HT1080 (cell line): ENCODE data around the gene JDP2. TPM values are rescaled to one million over a fixed set of nuclear protein-coding genes. Genes with fewer than 3 reads are reported as not detected.

Experiments used
- DNase-seq: peaks from one replicate; pipeline ENCODE4 v3.0.0-alpha.2; 2015; ENCODE audit warnings: low read depth
- total RNA-seq: library from RNA; depleted of rRNA; stranded (reverse); fragments of >200 nt; shearing (Covaris generic); gene quantifications from 2 replicates; pipeline ENCODE4 v1.2.3, GENCODE V29; 2014

The JDP2 gene
- total RNA-seq, 1 experiment from 2014 or later: 29.3 TPM

GRCh38 chr14:75409316-75410205 lies 18.3 kb upstream of the JDP2 start:
- DNase-seq: no peak

GRCh38 chr14:75411214-75411540 lies 16.6 kb upstream of the JDP2 start:
- DNase-seq: no peak

GRCh38 chr14:75413013-75413412 lies 14.8 kb upstream of the JDP2 start:
- no peak for DNase-seq

GRCh38 chr14:75417674-75418073 lies 10.1 kb upstream of the JDP2 start:
- no peak for DNase-seq

- DNase-seq: no peak
These were observed 8.7 kb upstream of the JDP2 start for GRCh38 chr14:75418850-75419768.

GRCh38 chr14:75422169-75422568 lies 5.7 kb upstream of the JDP2 start:
- DNase-seq: peak; percentile 86

GRCh38 chr14:75424496-75424895 lies 3.3 kb upstream of the JDP2 start:
- DNase-seq: no peak

- DNase-seq: no peak
These were observed 2.4 kb upstream of the JDP2 start for GRCh38 chr14:75425446-75425845.

- no peak for DNase-seq
These were observed 1.3 kb upstream of the JDP2 start for GRCh38 chr14:75426332-75427125.

GRCh38 chr14:75427126-75427481 lies 718 bp upstream of the JDP2 start:
- DNase-seq: no peak

GRCh38 chr14:75428230-75429104 lies 645 bp downstream of the JDP2 start:
- no peak for DNase-seq

- DNase-seq: no peak
These were observed 1.7 kb downstream of the JDP2 start for GRCh38 chr14:75429562-75429961.

GRCh38 chr14:75430116-75430515 lies 2.3 kb downstream of the JDP2 start:
- DNase-seq: no peak

GRCh38 chr14:75430526-75430925 lies 2.7 kb downstream of the JDP2 start:
- no peak for DNase-seq

GRCh38 chr14:75430976-75431375 lies 3.2 kb downstream of the JDP2 start:
- no peak for DNase-seq

GRCh38 chr14:75431827-75432226 lies 4.0 kb downstream of the JDP2 start:
- no peak for DNase-seq

GRCh38 chr14:75432411-75432810 lies 4.6 kb downstream of the JDP2 start:
- DNase-seq: no peak

- DNase-seq: no peak
These were observed 5.8 kb downstream of the JDP2 start for GRCh38 chr14:75433631-75434071.

GRCh38 chr14:75434138-75434889 lies 6.5 kb downstream of the JDP2 start:
- DNase-seq: no peak

GRCh38 chr14:75434890-75435248 lies 7.0 kb downstream of the JDP2 start:
- no peak for DNase-seq
